ENCODE data around the gene PPP4C. TPM values are rescaled to one million over a fixed set of nuclear protein-coding genes. Genes with fewer than 3 reads are reported as not detected.
"Not testable (repeated sequence)": the region's sequence is repeated elsewhere in the genome, so short reads cannot be mapped to it uniquely, and the experiment has no call there.

The PPP4C gene
- total RNA-seq: 53.1 TPM

- peak; percentile 86 for DNase-seq
These were observed at the start of gene PPP4C for GRCh38 chr16:30075503-30076275. PPP4C (plus strand) TSS chr16:30075994; CDS start chr16:30076378, 384 bp downstream.

GRCh38 chr16:30026449-30026848, 49.3 kb upstream of the PPP4C start:
- DNase-seq: no peak

GRCh38 chr16:30027588-30028437, 48.0 kb upstream of the PPP4C start:
- DNase-seq: no peak

- DNase-seq: no peak
These were observed 47.2 kb upstream of the PPP4C start for GRCh38 chr16:30028438-30029076.

GRCh38 chr16:30030011-30030685, 45.6 kb upstream of the PPP4C start:
- DNase-seq: no peak

GRCh38 chr16:30030841-30031413, 44.9 kb upstream of the PPP4C start, which contains the start of gene TLCD3B:
TLCD3B (minus strand) TSS chr16:30031271; CDS start chr16:30030527, 744 bp downstream.
- no peak for DNase-seq

- DNase-seq: no peak
These were observed 44.3 kb upstream of the PPP4C start for GRCh38 chr16:30031477-30031918.

GRCh38 chr16:30032083-30032819, 43.5 kb upstream of the PPP4C start:
- no peak for DNase-seq

- no peak for DNase-seq
These were observed 42.5 kb upstream of the PPP4C start for GRCh38 chr16:30033270-30033669.

GRCh38 chr16:30040221-30040620, 35.6 kb upstream of the PPP4C start:
- DNase-seq: no peak

- DNase-seq: not testable (repeated sequence)
These were observed 35.1 kb upstream of the PPP4C start for GRCh38 chr16:30040690-30041089.

GRCh38 chr16:30041841-30042240, 34.0 kb upstream of the PPP4C start:
- no peak for DNase-seq

- no peak for DNase-seq
These were observed 29.6 kb upstream of the PPP4C start for GRCh38 chr16:30046178-30046577.

- no peak for DNase-seq
These were observed 29.2 kb upstream of the PPP4C start for GRCh38 chr16:30046588-30046987.

- no peak for DNase-seq
These were observed 25.9 kb upstream of the PPP4C start for GRCh38 chr16:30049871-30050270.

- no peak for DNase-seq
These were observed 24.3 kb upstream of the PPP4C start for GRCh38 chr16:30051518-30051917.

GRCh38 chr16:30052671-30053372, 23.0 kb upstream of the PPP4C start:
- peak; percentile 91 for DNase-seq

- DNase-seq: no peak
These were observed 22.3 kb upstream of the PPP4C start for GRCh38 chr16:30053376-30054015.

- no peak for DNase-seq
These were observed 21.3 kb upstream of the PPP4C start for GRCh38 chr16:30054451-30054850.

Measured in skin of body (tissue), 2 donors.